ENCODE measurements around the gene PARVG.

Gene PARVG

GRCh38 chr22:44196731-44197131, 16.0 kb downstream of the PARVG start:
- DNase-seq (ENCODE audit: low read depth in 2 of 2), result no peak

DNA sequence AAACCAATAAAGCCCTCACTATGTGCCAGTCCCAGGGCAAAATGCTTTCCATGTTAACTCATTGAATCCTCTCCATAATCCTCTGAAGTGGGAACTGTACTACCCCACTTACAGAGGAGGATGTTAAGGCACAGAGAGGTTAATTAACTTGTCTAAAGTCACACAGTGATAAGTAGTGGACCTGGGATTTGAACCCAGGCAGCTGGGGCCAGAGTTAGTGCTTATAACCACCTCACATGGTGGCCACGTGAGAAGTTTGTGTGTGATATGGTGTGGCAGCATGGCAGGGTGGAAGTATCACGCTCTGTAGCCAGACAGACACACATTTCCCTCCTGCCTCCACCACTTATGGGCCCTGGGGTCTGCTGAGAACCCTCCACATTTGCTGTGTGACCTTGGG, 16.5 kb downstream of the PARVG start:
- DNase-seq (ENCODE audit: low read depth in 2 of 2), result no peak

DNA sequence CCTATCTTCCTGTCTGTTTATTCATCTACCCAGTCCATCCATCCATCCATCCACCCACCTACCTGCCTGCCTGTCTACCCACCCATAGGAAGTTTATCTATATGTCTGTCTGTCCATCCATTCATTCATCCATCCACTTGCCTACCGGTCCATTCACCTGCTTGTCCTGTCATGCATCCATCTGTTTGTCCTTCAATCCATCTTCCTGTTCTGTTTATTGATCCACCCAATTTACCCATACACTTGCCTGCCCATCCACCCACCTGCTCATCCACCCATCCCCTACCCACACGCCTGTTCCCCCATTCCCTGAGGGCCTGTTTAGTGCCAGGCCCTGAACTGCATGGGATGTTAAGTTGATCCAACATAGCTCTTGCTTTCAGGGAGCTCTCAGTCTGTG, 18.4 kb downstream of the PARVG start:
- DNase-seq (ENCODE audit: low read depth in 2 of 2), result no peak

- no peak for DNase-seq (ENCODE audit: low read depth in 2 of 2)
These were observed 19.1 kb downstream of the PARVG start for GRCh38 chr22:44199866-44200265.

DNA sequence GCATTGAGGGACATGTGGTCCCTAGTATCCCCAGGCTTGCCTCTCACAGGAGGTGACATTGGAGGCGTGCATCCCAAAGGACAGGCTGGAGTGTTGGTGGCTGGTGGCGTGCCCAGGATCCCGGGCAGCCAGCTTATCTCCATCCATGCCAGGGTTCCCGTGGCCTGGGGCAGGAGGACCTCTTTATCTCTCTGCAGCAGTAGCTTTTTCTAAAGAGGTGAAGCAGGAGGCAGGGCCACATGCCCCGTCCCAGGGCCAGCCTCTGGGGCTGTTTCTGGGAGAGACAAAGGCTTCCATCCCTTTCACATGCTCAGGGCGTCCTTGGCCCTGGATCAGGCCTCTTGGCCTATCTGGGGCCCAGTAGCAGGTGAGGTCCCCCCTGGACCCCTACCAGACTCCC, 19.7 kb downstream of the PARVG start:
- DNase-seq (ENCODE audit: low read depth in 2 of 2), result no peak

DNA sequence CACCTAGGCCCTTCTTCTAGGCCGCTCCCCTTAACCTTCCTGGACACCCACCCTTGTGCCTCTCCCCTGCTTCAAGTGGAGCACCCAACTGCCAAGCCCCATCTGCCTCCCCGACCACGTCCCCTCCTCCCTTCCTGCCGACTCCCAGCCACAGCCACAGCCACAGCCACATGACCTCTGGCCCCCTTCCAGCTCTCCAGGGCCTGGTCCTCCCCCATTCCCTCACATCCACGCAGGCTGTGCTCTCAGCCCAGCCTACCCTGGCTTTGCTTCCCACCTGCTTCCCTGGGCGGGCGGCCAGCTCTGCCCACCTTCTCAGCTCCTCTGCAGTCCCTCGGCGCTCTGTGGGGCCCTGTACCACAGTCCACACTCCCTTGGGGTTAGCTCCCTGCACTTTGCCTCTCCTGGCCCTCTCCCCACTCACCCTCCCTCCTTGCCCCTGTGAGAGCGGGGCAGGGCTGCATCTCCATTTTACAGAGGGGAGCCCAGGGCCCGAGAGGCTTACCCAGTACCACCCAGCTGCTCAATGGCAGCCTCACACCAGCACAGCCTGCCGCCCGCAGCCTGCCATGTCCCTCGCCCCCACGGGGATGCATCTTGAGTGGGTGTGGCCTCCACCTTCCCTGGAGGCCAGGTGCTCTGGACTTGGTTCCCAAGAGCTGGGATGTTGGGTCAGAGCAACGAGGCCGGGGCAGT, 20.3 kb downstream of the PARVG start:
- DNase-seq (ENCODE audit: low read depth in 2 of 2), result no peak

- DNase-seq (ENCODE audit: low read depth in 2 of 2), result no peak
These were observed 20.9 kb downstream of the PARVG start for GRCh38 chr22:44201665-44202064.

DNA sequence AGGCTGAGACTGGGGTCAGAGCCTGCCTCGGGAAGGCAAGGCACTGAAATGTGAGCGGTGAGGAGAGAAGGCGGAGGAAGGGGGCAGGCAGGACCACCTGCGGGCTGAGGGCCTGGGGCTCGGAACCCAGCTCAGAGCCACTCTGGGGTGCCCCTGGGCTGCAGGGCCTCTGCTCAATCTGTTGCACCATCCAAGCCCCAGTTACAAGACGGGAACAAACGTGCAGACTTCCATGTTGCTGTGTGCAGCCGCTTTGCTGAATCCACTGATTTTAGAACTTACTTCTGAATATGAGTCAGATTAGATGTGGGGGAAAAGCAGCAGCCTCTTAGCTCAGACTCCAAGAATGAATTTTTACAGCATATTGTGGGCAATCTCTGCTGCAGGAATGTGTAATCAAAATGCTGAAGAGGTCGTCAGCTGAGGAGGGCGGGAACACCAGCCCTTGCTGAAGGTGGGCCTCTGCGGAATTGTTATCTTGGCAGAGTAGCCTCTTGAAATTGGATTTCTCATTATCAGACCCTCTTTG, 21.6 kb downstream of the PARVG start:
- no peak for DNase-seq (ENCODE audit: low read depth in 2 of 2)

GRCh38 chr22:44203203-44203602, 22.5 kb downstream of the PARVG start:
- DNase-seq (ENCODE audit: low read depth in 2 of 2), result no peak

GRCh38 chr22:44204739-44205515, 24.2 kb downstream of the PARVG start:
- DNase-seq (ENCODE audit: low read depth in 2 of 2), result no peak

- DNase-seq (ENCODE audit: low read depth in 2 of 2), result no peak
These were observed 25.0 kb downstream of the PARVG start for GRCh38 chr22:44205516-44206329.

DNA sequence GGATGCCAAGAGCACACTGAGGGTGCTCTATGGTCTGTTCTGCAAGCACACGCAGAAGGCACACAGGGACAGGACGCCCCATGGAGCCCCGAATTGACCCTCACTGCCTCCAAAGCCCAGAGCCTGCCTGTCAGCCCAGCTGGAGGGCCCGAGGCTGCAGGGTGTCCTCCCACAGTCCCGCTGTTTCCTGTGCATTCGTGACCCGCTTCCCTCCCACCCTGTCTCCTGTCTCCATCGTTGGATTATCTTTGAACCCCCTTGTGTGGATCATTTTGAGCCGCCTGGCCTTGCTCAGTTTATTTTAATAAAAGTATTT, 25.6 kb downstream of the PARVG start:
- no peak for DNase-seq (ENCODE audit: low read depth in 2 of 2)

DNA sequence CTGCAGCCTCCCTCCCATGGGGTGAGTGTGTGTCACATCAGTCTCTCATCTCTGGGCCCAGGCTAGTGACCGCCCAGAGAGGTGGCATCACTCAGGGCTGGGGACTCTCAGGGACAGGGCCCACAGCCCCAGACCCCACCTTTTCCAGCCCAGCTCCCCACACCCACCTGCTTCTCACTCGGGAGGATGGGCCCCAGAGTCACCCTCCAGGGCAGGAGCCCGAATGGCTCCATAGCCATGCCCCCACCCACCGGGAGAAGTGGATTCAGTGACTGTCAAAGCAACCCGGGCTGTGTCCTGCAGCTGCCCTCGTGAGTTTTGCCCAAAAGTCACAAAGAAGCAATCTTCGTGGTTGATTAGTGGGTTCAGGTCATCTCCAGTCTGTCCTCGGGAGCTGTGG, 26.0 kb downstream of the PARVG start:
- DNase-seq (ENCODE audit: low read depth in 2 of 2), result no peak

- no peak for DNase-seq (ENCODE audit: low read depth in 2 of 2)
These were observed 26.7 kb downstream of the PARVG start for GRCh38 chr22:44207173-44207980.

GRCh38 chr22:44207981-44208317, 27.2 kb downstream of the PARVG start:
- DNase-seq (ENCODE audit: low read depth in 2 of 2), result no peak

DNA sequence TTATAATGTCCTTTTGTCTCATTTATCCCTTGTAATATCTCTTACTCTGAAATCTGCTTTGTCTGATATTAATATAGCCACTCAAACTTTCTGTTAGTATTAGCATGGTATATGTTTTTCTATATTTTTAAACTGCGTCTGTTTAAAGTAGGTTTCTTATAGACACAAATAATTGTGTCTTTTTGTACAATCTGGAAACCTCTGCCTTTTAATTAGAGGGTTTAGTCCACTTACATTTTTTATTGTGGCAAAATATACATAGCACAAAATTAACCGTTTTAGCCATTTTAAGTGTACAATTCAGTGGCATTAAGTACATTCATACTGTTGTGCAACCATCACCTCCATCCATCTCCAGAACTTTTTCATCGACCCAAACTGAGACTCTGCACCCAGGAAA, 28.6 kb downstream of the PARVG start:
- no peak for DNase-seq (ENCODE audit: low read depth in 2 of 2)

- DNase-seq (ENCODE audit: low read depth in 2 of 2), result no peak
These were observed 30.0 kb downstream of the PARVG start for GRCh38 chr22:44210722-44211121.

DNA sequence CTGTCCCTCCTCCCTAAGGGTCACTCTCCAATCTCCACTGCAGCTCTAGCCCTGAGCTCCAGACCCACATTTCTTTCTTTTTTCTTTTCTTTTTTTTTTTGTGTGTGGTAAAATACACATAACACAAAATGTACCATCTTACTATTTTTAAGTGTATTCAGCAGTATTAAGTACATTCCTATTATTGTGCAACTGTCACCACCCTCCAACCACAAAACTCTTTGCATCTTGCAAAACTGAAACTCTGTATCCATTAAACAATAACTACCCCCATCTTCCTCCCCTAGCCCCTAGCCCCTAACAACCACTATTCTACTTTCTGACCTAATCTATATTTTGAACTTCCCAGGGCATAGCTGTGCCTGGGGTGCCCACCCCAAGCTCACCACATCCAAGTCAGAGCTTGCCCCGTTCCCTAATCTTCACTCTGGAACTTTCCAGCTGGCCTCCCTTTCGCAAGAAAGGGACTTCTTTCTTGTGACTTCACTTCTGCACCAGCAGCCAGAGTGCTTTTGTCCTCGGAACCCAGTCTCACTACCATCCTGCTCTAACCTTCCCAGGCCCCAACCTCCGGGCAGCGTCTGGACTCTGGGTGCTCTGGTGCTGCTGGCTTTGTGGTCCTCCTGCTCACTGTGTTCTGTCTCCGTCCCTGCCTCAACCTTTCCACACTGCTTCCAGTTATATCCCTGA, 30.7 kb downstream of the PARVG start:
- no peak for DNase-seq (ENCODE audit: low read depth in 2 of 2)

- no peak for DNase-seq (ENCODE audit: low read depth in 2 of 2)
These were observed 31.5 kb downstream of the PARVG start for GRCh38 chr22:44211946-44212930.

GRCh38 chr22:44212936-44213335, 32.2 kb downstream of the PARVG start:
- no peak for DNase-seq (ENCODE audit: low read depth in 2 of 2)

Data from stimulated activated CD8-positive, alpha-beta memory T cell treated with anti-CD3 and anti-CD28 coated beads, Interleukin-15, amount 100 ng/mL, for 4 hours (primary cell).